ENCODE results near the gene TNS2.

GRCh38 chr12:53103860-53104305 is 54.0 kb downstream of the TNS2 start:
- TF ChIP-seq ZBTB26 (CRISPR knock-in tag; IDR thresholded peaks at IDR 0.05; ENCODE audit: borderline replicate concordance) = no peak; the same call in 1 of the 2 replicates
- TF ChIP-seq, protein P1, sequence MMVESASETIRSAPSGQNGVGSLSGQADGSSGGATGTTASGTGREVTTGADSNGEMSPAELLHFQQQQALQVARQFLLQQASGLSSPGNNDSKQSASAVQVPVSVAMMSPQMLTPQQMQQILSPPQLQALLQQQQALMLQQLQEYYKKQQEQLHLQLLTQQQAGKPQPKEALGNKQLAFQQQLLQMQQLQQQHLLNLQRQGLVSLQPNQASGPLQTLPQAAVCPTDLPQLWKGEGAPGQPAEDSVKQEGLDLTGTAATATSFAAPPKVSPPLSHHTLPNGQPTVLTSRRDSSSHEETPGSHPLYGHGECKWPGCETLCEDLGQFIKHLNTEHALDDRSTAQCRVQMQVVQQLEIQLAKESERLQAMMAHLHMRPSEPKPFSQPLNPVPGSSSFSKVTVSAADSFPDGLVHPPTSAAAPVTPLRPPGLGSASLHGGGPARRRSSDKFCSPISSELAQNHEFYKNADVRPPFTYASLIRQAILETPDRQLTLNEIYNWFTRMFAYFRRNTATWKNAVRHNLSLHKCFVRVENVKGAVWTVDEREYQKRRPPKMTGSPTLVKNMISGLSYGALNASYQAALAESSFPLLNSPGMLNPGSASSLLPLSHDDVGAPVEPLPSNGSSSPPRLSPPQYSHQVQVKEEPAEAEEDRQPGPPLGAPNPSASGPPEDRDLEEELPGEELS (CRISPR knock-in tag; IDR thresholded peaks at IDR 0.05) = peak; percentile 91
- TF ChIP-seq CTCF (CRISPR knock-in tag; IDR thresholded peaks at IDR 0.05) = no peak
- TF ChIP-seq TOPORS (CRISPR knock-in tag; IDR thresholded peaks at IDR 0.05) = no peak; the same call in 1 of the 2 replicates
- TF ChIP-seq EZH2 (conservative IDR thresholded peaks at IDR 0.05; ENCODE audit: low read depth, low read length) = no peak

Measured in HepG2 (cell line).